NCI-H2029 treated with DMSO at 0.1 percent for 48 hours (cell line): Measurements from ENCODE around the gene DLG5.
"Not testable (repeated sequence)": the region's sequence is repeated elsewhere in the genome, so short reads cannot be mapped to it uniquely, and the experiment has no call there.

Experiments used
- DNase-seq: peaks from one replicate; lab custom pipeline; 2025; lab: John Stamatoyannopoulos, UW

DLG5 gene

DNA sequence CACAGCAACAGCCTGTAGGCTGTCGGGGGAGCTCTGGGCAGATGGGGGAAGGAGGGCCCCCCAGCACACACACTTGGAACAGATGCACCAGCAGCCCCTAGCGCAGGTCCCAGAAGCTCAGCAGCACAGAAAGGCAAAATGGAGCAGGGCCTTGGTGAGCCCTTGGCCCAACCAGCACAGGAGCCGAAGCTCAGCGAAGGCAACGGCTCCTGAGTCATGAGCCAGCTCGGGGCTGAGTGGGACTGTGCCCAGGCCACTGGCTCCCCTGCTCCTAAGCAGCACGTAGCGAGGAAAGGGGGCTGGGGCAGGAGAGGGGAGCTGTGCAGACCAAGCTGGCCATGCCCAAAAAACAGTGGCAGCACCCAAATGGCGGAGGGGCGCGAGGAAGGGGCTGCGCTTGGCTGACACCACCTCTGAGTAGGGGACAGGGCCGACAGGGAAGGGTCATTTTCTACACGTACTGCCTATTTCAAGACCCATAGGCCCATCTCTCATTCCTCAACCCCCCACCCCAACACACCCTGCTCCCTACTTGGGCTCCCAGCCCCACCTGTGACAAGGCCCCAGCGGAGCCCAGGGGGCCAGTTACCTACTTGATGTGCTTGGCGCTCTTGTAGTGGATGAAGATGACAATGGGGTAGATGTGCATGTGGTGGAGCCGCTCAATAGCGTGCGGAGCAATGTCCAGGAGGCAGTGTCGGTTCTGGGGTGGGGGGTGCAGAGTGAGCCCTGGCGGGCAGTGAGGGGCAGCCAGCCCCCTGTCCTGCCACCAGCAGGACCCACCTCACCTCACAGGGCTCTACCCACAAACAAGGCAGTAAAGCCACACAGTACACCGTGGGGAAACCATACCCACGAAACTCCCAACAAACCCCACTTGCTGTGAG, 132.1 kb downstream of the DLG5 start:
- DNase-seq = no peak

DNA sequence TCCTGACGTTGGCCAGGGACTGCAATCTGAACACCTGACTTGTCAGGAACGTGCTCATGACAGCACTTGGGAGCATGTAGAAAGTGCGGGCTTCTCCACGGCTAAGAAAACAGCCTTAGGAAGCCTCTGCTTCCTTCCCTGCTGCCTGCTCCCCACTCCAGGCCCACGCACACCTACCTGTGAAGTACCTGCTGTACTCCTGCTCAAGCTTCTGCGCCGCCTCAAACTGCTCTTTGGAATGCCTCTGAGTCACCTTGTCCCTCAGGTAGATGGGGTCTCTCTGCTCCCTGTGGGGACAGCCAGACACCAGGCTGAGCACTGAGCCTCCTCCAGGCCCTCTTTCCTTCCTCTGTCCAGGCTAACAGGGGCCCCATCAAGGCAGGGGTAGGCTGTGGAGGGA, 132.7 kb downstream of the DLG5 start:
- no peak for DNase-seq

DNA sequence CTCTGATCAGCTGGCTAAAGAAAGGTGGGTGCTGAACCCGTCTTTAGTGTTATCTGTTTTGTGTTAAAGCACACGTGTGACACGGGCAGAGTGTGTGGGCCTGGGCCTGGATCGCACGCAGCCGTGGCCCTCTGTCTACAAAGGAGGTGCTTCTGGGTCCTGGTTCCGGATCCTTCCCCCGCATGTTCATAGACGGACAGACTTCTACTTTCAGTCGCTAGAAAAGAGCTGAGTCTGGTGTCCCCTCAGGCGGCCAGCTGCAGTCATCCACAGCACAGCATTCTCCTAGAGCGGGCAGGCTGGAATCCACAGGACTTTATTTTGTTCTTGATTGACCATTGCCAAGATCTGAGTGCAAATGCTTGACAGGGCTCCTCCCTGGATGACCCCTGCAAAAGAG, 134.4 kb downstream of the DLG5 start:
- DNase-seq = no peak

DNA sequence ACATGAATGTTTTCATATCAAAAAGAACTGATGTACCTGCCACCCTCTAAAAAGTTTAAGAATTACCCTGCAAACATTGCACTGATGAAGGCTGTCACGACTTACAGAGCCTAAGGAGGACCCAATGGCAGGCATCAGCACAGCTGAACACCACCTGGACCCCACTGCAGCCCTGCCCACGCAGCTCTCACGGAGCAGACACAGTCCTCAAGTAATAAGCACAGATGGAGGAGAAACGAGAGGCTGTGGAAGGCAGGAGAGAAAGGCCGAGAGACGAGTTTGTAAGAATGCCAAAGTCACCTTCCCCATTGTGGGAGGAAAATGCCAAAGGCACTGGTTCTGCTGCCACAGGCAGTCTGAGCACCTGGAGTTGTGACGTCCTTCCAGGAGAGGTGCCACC, 135.0 kb downstream of the DLG5 start:
- DNase-seq = no peak

DNA sequence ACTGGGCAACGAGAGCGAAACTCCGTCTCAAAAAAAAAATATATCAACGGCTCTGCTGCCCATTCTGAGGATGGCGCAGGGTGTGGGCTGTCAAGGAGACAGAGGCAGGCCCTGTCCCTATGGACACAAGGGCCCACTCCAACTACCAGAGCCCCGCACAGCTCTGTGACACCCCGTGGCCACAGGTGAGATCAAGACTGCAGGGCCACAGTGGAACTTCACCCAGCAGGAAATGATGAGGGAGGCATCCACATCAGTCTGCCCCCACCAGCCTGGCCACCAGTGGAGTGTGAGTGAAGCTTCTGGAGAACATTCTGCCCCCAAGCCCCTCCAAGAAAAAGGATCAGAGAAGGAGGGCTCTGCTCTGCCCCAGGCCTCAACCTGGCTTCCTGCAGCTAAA, 136.7 kb downstream of the DLG5 start:
- DNase-seq = no peak

DNA sequence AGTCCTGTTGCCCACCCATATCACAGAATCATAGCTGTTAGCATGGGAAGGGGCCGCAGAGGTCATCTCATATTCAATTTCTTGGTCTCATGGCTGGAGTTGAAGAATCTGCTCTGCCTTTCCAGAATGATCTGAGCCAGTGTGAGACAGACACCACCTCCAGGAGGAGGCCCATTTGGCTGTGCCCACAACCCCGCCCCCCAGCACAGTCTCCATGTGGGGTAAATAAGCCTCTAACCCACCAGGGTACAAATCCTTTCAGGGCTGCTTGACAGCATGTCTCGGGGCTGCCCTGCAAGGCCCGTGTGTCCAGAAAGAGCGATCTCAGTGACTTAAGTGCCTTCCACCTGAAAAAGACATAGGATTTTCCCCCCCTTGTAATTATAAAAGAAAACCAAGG, 137.5 kb downstream of the DLG5 start:
- DNase-seq = no peak

DNA sequence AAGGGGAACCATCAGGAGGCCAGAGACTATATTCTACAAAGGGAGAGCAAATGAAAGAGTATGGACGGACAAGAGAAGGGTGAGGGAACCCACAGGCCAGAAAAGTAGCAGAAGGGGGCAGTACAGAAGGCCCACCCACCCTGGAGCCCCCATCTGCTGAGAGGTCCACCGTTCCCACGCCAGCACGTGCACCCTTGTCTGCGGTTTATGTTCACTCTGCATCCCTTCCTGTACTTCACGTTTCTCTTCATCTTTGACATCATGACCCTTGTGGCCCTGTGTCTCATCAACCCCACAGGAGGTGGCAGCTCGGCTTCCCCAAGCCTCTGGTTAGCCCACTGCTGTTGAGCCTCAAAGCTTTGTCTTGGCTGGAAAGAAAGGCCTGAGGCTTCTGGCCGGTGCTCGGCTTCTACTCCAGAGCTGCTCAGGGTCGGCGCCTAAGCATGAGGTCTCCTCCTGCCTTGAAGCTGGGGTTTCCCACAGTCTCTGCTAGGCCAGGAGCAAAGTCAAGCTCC, 138.0 kb downstream of the DLG5 start:
- no peak for DNase-seq

DNA sequence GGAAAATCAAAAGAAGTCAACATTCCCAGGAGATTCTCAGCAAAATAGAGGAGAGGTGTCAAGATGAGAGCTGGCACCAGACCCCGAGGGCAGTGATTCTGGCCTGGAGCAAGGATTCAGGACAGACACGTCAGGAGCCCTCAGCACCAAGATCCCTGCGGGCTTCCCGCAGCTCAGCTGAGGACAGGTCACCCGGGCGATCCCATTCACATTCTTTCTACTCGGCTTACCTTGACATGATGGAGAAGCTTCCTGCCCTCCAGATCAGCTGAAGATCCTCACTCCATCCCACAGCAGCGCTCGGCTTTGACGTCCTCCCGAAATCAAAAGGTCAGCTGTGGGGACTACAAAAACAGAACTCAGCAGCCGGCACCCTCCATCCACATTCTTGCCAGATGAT, 139.1 kb downstream of the DLG5 start:
- no peak for DNase-seq

DNA sequence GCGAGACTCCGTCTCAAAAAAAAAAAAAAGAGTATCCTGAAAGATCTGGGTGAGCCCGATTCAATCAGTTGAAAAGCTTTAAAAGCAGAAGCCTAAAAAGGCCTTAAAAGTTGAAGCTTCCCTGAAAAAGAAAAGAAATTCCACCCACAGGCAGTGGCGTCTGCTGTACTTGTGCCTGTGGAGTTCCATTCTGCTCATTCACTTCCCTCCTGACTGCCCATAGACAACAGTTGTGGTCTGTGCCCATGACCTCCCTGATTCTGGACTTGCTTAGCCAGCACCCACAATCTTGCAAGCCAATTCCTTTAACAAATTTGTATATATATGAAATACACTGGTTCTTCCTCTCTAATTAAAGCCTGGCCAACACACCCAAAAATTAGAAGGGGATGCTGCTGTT, 141.7 kb downstream of the DLG5 start:
- DNase-seq = no peak

DNA sequence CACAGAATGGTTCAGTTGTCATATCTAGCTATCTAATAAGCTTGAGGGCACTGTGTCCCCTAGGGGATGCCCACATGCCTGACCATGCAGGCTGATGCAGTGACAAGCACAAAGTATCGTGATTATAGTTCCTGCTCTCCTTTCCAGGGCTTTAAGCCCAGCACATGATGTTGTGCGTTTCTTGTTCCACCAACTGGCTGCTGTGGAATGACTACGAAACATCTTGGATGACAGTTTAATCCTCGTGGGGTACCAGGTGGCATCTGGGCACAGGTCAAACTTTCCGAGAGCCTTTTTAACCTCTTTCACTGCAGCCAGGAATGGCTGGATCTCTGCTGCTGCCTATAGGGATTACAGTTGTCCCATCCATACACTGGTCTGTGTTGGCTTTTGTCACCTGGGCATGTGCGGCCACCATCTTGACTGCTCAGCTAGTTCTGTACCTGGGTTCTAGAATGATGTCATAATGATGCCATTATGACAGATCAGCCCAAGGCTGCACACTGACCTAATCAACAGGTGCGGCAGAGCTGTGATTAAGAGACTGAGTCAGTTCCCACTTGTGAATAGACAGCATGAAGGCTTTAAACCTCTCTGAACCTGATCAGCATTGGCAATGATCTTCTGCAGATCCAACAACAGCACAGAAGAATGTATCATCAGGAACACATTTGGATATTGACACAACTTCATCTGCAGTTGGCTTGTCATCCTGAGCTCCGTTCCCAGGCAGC, 144.1 kb downstream of the DLG5 start:
- no peak for DNase-seq

DNA sequence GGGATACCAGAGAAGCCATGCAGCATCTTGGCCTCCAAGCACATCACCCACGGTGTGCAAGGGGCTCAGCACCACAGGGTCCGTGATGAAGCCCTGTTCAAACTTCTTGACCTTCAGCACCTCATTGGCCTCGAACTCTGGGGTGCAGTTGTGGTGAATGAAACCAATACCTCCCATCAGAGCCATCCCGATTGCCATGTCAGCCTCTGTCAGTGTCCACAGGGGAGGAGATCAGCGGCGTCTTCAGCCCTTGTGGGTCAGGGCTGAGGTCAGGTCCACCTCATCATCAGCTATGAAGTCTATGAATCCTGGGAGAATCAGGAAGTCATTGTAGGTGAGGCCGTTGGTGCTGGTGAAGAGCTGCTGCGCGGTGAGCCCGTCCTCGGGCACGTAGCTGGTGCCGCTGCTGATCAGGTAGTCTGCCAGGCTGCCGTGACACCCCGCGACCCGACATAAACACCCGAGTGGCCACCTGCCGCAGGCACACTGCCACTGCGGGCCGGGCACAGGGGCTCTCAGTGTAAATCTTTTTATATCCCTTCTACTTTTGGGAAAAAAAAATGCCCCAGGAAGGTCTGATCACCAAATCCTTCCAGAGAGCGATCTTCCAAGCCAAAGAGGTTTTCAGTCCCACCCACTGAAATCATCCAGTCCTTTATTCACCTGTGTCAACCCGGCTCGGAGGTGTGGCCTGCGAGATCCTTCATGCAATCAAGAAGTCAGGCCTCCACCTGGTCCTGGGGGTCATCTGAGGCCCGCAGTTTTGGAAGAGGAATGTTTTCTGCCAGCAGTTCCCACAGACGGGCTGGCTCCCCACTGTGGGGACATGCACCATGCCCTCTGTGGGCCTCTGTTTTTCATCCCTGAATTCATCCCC, 144.9 kb downstream of the DLG5 start:
- DNase-seq = no peak

DNA sequence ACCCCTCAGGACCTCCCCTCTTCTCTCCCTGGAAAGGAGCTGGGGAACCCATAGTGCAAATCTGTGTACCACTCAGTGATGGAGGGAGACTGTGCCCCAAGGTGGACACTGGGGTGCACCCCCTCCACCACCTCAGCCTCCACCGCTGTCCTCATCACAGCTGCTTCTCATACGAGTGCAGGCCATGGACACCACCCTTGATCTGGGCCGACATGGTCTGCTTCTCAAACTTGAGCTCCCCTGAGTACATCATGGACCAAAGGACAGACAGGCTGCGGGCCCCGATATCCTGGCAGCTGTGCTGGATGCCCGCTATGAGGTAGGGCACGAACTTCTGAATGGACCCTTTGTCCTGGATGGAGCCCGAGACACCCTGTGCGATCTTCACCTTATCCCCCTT, 146.4 kb downstream of the DLG5 start:
- no peak for DNase-seq

DNA sequence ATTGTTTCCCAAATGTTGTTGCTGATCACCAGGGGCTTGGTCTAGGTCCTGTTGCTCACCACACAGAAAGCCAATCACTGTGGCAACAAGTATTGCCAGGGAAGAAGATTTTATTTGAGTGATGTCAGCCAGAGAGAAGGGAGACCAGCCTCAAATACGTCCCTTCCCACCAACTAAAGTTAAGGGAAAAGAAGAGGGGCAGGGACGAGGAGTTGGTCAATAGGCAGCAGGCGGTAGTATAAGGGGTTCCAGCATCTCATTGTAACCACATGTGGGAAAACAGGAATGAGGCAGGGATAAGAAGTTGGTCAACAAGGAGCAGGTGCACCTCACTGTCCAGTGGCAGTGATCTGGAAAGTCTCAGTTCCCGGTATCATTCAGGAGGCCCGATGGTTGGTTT, 150.1 kb downstream of the DLG5 start:
- no peak for DNase-seq

DNA sequence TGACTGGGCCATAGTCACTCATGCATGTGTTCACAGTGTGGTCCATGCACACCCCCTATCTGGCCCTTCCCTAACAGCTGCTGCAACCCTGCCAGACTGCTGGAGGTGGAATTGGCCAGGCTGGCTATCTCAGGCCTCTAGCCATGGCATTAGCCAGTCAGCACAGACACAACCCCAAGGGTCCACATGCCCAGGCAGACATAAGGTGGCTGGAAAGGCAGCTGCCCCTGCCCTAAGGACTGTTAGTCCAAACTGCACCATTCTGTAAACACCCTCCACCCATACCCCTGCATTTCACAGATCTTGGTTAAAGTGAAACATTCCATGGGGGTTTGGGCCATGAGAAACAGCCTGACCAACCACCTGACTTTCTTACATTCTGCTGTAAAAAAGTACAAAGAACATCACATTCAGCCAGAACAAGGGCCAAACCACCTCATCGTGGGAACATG, 151.6 kb downstream of the DLG5 start:
- DNase-seq = no peak

DNA sequence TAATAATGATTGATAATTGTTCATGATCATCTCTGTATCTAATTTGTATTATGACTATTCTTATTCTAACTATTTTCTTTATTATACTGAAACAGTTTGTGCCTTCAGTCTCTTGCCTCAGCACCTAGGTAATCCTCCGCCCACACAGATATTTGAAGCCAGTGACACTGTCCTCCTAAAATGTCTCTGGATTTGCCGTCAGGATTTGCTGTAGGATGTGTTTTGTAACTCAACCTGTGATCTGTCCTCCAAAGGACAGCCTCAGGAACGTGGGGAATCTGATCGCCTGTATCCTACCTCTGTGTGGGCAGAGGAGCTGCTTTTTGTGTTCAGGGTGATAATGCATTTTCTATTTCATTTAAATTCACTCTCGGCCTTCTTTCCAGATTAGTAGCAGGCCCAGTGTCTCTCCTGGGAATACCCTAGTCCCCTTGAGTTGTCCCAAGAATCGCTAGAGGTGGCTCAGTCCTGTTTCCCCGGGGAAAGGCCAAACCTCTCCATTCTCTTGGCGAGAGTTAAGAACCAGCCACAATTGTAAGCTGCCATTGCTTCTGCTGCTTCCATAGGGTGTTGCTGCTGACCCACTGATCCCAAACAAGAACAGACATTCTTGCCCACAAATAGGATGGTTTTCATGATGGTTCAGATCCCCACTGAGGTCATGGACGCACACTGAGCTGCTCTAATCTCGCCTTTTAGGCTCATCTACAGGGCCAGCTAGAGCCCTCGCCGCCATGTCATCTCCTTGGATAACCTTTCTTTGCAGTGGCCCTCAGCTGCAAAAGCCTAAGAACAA, 152.7 kb downstream of the DLG5 start:
- DNase-seq = no peak

DNA sequence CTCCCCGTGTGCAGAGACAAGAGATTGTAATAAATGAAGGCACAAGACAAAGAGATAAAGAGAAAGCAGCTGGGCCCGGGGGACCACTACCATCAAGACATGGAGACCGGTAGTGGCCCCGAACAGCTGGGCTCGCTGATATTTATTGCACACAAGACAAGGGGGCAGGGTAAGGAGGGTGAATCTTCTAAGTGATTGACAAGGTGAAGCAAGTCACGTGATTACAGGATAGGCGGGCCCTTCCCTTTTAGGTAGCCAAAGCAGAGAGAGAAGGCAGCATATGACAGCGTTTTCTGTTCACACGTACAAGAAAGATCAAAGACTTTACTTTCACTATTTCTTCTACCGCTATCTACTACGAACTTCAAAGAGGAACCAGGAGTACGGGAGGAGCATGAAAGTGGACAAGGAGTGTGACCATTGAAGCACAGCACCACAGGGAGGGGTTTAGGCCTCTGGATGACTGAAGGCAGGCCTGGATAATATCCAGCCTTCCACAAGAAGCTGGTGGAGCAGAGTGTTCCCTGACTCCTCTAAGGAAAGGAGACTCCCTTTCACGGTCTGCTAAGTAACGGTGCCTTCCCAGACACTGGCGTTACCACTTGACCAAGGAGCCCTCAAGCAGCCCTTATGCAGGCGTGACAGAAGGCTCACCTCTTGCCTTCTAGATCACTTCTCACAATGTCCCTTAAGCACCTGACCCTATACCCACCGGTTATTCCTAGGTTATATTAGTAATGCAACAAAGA, 153.5 kb downstream of the DLG5 start:
- not testable (repeated sequence) for DNase-seq

DNA sequence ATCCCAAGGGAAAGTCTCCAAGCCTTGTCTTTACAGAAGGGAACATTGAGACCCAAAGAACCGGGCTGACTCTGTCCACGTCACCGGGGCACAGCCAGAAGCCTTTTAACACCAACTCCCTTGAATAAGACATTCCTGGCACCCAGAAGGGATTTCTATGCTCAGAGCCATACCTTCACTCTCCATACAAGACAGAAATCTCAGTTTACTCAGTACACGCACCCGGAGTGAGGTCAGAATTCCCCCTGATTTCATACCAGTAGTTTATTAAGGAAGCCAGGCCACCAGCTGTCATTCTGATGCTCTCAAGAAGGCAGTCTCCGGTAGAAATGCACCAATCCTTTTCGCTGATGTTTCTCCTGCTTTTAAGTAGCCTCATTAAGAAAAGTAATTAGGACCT, 154.7 kb downstream of the DLG5 start:
- no peak for DNase-seq

DNA sequence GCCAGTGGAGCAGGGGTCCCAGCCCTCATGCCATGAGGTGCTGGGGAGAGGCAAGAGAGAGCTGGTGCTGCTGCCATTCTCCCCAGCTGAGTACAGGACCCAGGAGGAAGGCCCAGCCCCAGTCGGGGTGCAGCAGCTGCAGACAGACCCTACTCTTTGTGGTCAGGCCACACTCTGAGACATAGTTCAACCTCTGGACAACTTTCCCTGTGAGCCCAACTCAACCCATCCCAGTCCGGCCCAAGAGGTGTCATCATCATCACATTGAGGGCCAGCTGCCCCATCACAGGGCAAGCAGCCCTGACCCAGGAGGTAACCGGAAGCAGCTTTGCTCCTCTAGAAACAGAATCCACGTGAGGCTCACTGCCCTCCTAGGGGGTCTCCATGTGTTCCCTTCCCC, 155.1 kb downstream of the DLG5 start:
- no peak for DNase-seq

DNA sequence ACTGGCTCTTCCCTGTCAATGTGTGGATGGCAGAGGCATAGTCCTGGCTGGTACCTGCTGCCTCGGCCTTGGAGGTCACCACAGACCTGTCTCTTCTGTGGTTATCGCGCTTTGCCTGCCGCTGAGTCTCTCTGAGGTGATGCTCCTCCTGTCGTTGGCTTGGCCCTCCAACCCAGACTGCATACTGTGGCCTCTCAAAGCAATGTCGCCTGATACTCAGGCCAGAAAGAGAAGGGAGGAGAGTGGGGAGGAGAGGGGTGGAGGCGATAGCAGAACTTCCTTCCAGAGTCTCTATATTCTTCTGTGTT, 155.7 kb downstream of the DLG5 start:
- no peak for DNase-seq

DNA sequence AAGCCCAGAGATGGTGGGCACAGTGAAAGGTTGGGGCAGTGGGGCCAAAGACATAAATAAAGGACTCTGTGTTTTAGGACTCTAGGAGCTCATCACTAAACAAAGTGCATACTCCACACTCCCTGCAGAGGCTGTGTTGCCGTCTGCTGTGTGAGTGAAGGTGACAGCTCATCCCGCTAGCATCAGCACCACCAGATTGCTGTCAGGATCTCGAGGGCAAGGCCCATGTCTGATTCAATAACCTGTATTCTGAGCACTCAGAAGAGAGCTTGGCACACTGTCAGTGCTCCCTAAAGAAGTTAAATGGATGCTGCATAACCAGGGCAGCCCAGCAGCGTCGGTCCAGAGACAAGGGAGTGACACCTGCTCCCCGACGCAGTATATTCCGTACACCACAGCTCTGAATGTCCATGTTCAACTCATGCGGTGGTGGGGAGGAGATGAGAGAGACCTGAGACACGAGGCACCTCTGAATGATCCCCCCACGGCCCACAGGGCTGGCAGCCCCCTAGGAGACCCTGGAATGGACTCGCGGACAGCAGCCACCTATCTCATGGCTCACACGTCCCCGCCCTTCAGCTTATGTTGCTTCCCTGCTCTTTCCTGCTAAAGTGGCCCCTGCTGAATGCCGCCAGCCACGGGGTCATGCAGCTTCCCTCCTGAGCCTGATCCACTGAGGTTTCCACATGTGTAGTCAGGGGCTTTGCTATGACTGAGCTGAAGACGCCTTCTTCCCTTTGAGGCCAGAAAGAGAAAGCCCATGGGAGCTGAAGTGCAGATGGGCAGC, 156.3 kb downstream of the DLG5 start:
- DNase-seq = no peak
